ENCODE measurements around the gene TPRX1. TPM values are rescaled to one million over a fixed set of nuclear protein-coding genes. Genes with fewer than 3 reads are reported as not detected.
"Not testable (repeated sequence)": the region's sequence is repeated elsewhere in the genome, so short reads cannot be mapped to it uniquely, and the experiment has no call there.

TPRX1 gene
- total RNA-seq, 2 donors from 2014 or later = not detected

DNA sequence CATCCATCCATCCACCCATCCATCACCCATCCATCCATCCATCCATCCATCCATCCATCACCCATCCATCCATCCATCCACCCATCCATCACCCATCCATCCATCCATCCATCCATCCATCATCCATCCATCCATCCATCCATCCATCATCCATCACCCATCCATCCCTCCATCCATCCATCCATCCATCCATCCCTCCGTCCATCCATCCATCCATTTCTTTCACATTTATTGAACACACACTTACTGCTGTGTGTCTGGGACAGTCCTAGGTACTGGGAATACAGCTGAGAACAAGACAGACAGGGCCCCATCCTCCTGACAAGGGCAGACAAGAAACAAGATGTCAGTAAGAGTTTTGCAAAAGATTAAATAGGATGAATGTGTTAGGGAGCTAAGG, 13.9 kb upstream of the TPRX1 start:
- H3K27ac Mint-ChIP-seq, ATAC-seq: not testable (repeated sequence)

GRCh38 chr19:47816270-47816669, 11.9 kb upstream of the TPRX1 start:
- H3K9me3 Mint-ChIP-seq; ATAC-seq; H3K4me3 Mint-ChIP-seq; H3K4me1 Mint-ChIP-seq (ENCODE audit: low read depth in 2 of 2); DNase-seq (ENCODE audit: low spot score); H3K36me3 Mint-ChIP-seq; H3K27ac Mint-ChIP-seq: not testable (repeated sequence)
- peaks cover 25 to 31% of the 10 kb centered on the region in 2 donors for H3K27me3 Mint-ChIP-seq

More for the DNA sequence above, 13.9 kb upstream of the TPRX1 start:
- not testable (repeated sequence) for H3K4me3 Mint-ChIP-seq; H3K9me3 Mint-ChIP-seq; H3K36me3 Mint-ChIP-seq; DNase-seq (ENCODE audit: low spot score); H3K4me1 Mint-ChIP-seq (ENCODE audit: low read depth in 2 of 2)
- H3K27me3 Mint-ChIP-seq = peaks cover 31 to 32% of the 10 kb centered on the region in 2 donors

DNA sequence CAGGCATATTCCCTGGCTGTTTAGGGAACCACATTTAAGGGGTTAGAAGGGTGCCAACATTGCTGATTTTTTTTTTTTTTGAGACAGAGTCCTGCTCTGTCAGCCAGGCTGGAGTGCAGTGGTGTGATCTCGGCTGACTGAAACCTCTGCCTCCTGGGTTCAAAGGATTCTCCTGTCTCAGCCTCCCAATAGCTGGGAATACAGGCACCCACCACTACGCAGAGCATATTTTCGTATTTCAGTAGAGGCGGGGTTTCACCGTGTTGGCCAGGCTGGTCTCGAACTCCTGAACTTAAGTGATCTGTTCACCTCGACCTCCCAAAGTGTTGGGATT, 9.6 kb upstream of the TPRX1 start:
- Mint-ChIP-seq H3K27me3 (peaks cover 10 to 11% of the 10 kb centered on the region in 2 donors), H3K4me1 (ENCODE audit: low read depth in 2 of 2) (no peaks in the 10 kb centered on the region), H3K9me3 (no peaks in the 10 kb centered on the region), H3K4me3 (no peak overlapping the region), H3K36me3 (no peaks in the 10 kb centered on the region), H3K27ac (no peak overlapping the region)
- ATAC-seq (no peak), DNase-seq (ENCODE audit: low spot score) (no peak)

- no peak overlapping the region for H3K4me3 Mint-ChIP-seq
- H3K4me1 Mint-ChIP-seq (ENCODE audit: low read depth in 2 of 2) = no peaks in the 10 kb centered on the region
- no peak overlapping the region for H3K27ac Mint-ChIP-seq
- ATAC-seq (peak; percentile 62 to 83), DNase-seq (ENCODE audit: low spot score) (peak; percentile 69)
- H3K36me3 Mint-ChIP-seq = no peaks in the 10 kb centered on the region
- H3K9me3 Mint-ChIP-seq = no peaks in the 10 kb centered on the region
- H3K27me3 Mint-ChIP-seq = peaks cover 6 to 8% of the 10 kb centered on the region in 2 donors
Measured at GRCh38 chr19:47813304-47813994, 9.1 kb upstream of the TPRX1 start.

DNA sequence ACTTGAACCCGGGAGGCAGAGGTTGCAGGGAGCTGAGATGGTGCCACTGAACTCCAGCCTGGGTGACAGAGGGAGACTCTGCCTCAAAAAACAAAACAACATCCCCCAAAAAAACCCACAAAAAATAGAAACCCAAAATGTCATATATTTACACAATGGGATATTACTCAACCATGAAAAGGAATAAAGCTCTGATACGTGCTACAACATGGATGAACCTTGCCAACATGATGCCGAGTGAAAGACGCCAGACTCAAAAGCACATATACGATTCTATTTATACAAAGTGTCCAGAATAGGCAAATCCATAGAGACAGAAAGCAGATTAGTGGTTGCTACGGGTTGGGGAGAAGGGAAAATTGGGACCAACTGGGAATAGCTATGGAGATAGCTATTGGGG, 2.1 kb upstream of the TPRX1 start:
- Mint-ChIP-seq H3K9me3 (no peaks in the 10 kb centered on the region), H3K27me3 (peaks cover 0 to 7% of the 10 kb centered on the region in 2 donors), H3K27ac (no peak overlapping the region), H3K4me3 (no peak overlapping the region), H3K36me3 (no peaks in the 10 kb centered on the region), H3K4me1 (ENCODE audit: low read depth in 2 of 2) (no peaks in the 10 kb centered on the region)
- ATAC-seq = no peak
- no peak for DNase-seq (ENCODE audit: low spot score)

DNA sequence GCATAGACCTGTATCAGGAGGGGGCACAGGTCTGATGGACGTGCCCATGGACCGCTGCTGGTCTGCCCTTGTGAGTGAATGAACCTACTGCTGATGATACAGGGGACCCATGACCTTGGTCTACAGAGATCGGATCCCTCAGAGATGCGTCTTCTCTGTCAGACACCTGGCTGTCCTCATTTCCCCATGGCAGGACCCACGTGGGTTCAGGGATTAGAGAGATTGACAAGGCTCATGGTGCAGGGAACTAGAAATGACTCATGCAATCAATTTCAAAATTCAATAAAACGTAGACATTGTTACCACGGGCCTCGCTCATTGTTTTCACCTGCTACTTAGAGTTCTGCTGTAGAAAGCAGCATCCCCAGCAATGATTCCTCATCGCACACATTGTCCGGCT, 962 bp upstream of the TPRX1 start:
- Mint-ChIP-seq H3K27ac (no peak overlapping the region), H3K36me3 (peaks cover 6% of the 10 kb centered on the region), H3K27me3 (peaks cover 0 to 4% of the 10 kb centered on the region in 2 donors), H3K9me3 (no peaks in the 10 kb centered on the region), H3K4me3 (no peak overlapping the region), H3K4me1 (ENCODE audit: low read depth in 2 of 2) (no peaks in the 10 kb centered on the region)
- DNase-seq (ENCODE audit: low spot score) (no peak), ATAC-seq (peak in 1 of 2 donors; percentile 28)

DNA sequence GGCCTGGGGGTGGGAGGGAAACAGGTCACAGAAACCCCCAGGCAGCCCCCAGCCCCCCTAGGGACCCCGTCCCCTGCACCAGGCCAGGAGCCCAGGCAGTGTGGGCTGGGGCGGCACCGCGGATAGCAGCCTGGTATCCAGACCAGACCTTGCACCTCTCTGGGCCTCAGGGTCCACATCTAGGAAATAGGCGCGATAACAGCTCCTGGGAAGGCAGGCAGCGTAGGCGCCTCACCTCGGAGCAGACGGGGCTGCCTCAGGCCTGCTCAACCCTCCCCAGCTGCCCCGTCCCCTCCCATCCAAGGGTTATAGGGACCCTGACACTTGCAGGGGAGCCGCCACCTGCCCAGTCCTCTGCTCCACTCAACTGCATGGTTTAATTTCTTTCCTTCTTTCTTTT, 680 bp downstream of the TPRX1 start:
- H3K36me3 Mint-ChIP-seq; DNase-seq (ENCODE audit: low spot score); H3K4me1 Mint-ChIP-seq (ENCODE audit: low read depth in 2 of 2); H3K4me3 Mint-ChIP-seq; H3K9me3 Mint-ChIP-seq; H3K27me3 Mint-ChIP-seq; H3K27ac Mint-ChIP-seq: not testable (repeated sequence)
- ATAC-seq = peak in 1 of 2 donors; percentile 43

DNA sequence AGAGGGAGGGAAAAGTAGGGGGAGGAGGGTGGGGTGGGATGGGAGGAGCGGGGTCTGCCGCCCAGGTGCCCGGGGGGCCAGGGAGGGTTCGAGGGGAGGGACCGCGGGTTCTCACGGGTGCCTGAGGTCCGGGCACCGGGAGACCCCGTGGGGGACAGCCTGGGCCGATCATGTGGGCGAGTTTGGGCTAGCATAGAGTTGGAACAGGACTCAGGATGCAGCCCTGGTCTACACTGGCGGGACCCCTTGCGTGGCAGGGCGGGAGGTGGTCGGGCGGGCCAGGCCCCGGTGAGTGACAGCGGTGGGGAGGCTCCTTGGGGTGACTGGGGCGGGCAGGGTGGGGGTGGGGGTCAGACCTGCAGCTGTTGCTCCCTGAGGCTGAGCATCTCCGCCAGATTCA, 1.2 kb downstream of the TPRX1 start:
- not testable (repeated sequence) for H3K27ac Mint-ChIP-seq; DNase-seq (ENCODE audit: low spot score); H3K9me3 Mint-ChIP-seq; H3K4me1 Mint-ChIP-seq (ENCODE audit: low read depth in 2 of 2); H3K4me3 Mint-ChIP-seq; H3K36me3 Mint-ChIP-seq; H3K27me3 Mint-ChIP-seq
- ATAC-seq = peak in 1 of 2 donors; percentile 8

- H3K4me3 Mint-ChIP-seq = no peak overlapping the region
- H3K4me1 Mint-ChIP-seq (ENCODE audit: low read depth in 2 of 2) = no peaks in the 10 kb centered on the region
- H3K27me3 Mint-ChIP-seq = peaks cover 0 to 9% of the 10 kb centered on the region in 2 donors
- ATAC-seq = no peak
- H3K36me3 Mint-ChIP-seq = peaks cover 6% of the 10 kb centered on the region
- H3K9me3 Mint-ChIP-seq = no peaks in the 10 kb centered on the region
- no peak for DNase-seq (ENCODE audit: low spot score)
- H3K27ac Mint-ChIP-seq = no peak overlapping the region
Measured at GRCh38 chr19:47802521-47803043, 1.8 kb downstream of the TPRX1 start.

GRCh38 chr19:47801270-47801669, 3.1 kb downstream of the TPRX1 start:
- peaks cover 6% of the 10 kb centered on the region for H3K36me3 Mint-ChIP-seq
- H3K4me1 Mint-ChIP-seq (ENCODE audit: low read depth in 2 of 2) = no peaks in the 10 kb centered on the region
- DNase-seq (ENCODE audit: low spot score) (no peak), ATAC-seq (no peak)
- H3K27me3 Mint-ChIP-seq = peaks cover 0 to 7% of the 10 kb centered on the region in 2 donors
- no peak overlapping the region for H3K27ac Mint-ChIP-seq
- H3K4me3 Mint-ChIP-seq = no peak overlapping the region
- no peaks in the 10 kb centered on the region for H3K9me3 Mint-ChIP-seq

DNA sequence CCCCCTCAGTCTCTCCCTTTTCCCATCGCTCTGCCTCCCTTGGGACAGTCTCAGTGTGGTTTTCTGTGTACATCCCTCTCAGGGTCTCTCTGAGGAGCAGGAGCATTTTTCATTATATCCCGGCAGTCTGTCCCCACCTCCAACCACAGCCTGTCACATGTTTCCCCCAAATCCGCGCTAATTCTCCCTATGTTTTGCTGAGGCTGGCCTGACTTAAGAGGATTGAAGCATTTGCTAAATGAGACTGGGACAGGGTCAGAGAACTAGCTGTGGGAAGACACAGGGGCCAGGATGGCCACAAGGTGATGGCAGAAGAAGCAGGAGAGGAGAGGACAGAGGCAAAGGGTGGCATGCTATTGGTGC, 5.5 kb downstream of the TPRX1 start:
- no peak overlapping the region for H3K4me3 Mint-ChIP-seq
- H3K4me1 Mint-ChIP-seq (ENCODE audit: low read depth in 2 of 2) = no peaks in the 10 kb centered on the region
- no peak for ATAC-seq
- H3K27ac Mint-ChIP-seq = no peak overlapping the region
- H3K27me3 Mint-ChIP-seq = peaks cover 0 to 5% of the 10 kb centered on the region in 2 donors
- peaks cover 6% of the 10 kb centered on the region for H3K36me3 Mint-ChIP-seq
- no peak for DNase-seq (ENCODE audit: low spot score)
- H3K9me3 Mint-ChIP-seq = no peaks in the 10 kb centered on the region

DNA sequence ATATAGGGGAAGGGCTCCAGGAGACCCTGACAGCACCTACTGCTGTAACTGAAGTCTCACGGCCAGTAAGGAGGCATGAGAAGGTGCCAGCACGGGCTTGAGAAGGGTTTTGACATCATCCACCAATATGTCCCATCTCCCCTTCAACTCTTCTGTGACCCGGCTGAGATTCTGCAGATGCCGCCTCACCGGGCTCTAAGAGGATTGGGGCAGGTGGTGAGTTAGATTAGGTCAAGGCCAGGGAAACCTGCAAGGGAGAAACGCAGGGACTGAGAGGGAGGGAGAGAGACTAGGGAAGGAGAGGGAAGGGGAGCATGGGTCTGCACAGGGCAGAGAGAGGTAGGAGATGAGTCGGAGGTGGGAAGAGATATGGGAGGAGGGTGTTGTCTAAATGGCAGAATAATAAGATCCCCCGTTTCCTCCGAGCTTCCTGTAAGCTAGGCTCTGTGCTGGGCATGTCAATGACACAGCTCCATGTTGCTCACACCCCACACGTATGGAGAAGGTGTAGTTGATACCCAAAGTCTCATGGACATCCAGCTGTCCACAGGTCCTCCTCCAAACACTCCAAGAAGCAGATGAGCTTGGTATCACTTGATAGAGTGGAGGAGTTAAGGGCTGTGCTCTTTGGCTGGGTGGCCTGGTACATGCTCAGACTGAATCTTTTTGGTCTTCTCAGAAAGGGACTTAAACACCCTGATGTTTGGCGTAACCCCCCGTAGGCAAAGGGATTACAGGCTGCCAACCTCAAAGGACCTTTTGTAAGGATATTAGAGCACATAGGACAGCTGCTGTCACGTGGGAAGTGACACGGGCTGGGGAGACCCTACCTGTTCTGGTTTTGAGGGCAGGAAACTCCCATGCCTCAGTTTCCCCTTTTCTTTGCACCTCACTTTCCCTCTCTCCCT, 6.1 kb downstream of the TPRX1 start:
- no peaks in the 10 kb centered on the region for H3K4me1 Mint-ChIP-seq (ENCODE audit: low read depth in 2 of 2)
- peaks cover 0 to 5% of the 10 kb centered on the region in 2 donors for H3K27me3 Mint-ChIP-seq
- no peak for DNase-seq (ENCODE audit: low spot score)
- no peak for ATAC-seq
- no peak overlapping the region for H3K4me3 Mint-ChIP-seq
- H3K9me3 Mint-ChIP-seq = no peaks in the 10 kb centered on the region
- H3K36me3 Mint-ChIP-seq = peaks cover 6% of the 10 kb centered on the region
- H3K27ac Mint-ChIP-seq = no peak overlapping the region

DNA sequence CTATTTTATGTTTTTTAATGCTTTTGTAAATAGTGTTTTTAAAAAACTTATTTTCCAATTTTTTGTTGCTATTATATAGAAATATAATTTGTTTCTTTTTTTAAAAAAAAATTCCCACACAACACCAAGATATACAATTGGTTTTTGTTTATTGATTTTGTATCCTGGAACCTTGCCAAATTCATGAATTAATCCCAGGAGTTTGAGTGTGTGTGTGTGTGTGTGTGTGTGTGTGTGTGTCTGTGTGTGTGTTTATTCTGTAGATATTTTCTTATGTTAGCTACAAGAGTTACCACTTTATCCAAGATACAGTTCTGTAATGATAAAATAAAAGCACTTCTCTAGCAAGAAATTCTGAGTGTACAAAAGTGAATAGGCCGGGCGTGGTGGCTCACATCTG, 7.6 kb downstream of the TPRX1 start:
- Mint-ChIP-seq H3K9me3 (no peaks in the 10 kb centered on the region), H3K4me1 (ENCODE audit: low read depth in 2 of 2) (no peaks in the 10 kb centered on the region), H3K27ac (no peak overlapping the region), H3K27me3 (peaks cover 0 to 5% of the 10 kb centered on the region in 2 donors), H3K36me3 (peaks cover 6% of the 10 kb centered on the region), H3K4me3 (no peak overlapping the region)
- ATAC-seq (no peak), DNase-seq (ENCODE audit: low spot score) (no peak)

DNA sequence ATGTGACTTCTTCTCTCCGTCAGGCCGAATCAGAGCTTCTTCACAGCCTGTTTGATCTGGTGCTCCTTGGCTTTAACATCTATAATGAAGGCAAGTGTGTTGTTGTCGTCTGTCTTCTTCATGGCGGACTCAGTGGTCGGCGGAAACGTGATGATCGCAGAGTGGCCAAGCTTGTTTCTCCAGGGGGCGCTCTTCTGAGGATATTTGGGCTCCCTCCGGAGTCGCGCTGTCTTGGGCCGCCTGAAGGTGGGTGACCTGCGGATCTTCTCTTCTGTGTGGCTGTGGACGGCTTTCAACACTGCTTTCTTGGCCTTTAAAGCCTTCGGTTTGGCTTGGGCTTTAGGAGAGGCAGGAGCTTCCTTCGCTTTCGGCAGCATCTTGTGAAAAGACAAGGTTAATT, 9.8 kb downstream of the TPRX1 start:
- DNase-seq (ENCODE audit: low spot score) = no peak
- H3K36me3 Mint-ChIP-seq = no peaks in the 10 kb centered on the region
- peaks cover 0 to 2% of the 10 kb centered on the region in 2 donors for H3K4me1 Mint-ChIP-seq (ENCODE audit: low read depth in 2 of 2)
- H3K27ac Mint-ChIP-seq = no peak overlapping the region
- H3K9me3 Mint-ChIP-seq = no peaks in the 10 kb centered on the region
- H3K27me3 Mint-ChIP-seq = peaks cover 0 to 5% of the 10 kb centered on the region in 2 donors
- ATAC-seq = no peak
- no peak overlapping the region for H3K4me3 Mint-ChIP-seq

Measured in natural killer cell treated with Interleukin-12 subunit alpha and Interleukin-12 subunit beta and Interleukin-15 and Interleukin-18, amount 100 ng/mL, for 72 hours (primary cell).